SU-DHL-6 (cell line): ENCODE data around the gene MTFMT.

ENCODE experiments used
- H2AFZ ChIP-seq: fragments of 200-600 bp; sonication (generic); 2 replicates; pipeline ENCODE4 v1.6.1; 2014; ENCODE audit warnings: low read depth, mild to moderate bottlenecking, moderate library complexity, mixed read lengths, antibody characterized with exemption, low read length; ENCODE audit not compliant: severe bottlenecking
- H3F3A ChIP-seq: fragments of 200-600 bp; shearing (Covaris generic); 2 replicates; pipeline ENCODE4 v1.6.0; 2016; ENCODE audit warnings: antibody characterized with exemption, mild to moderate bottlenecking; ENCODE audit not compliant: insufficient read depth
- H3K27ac ChIP-seq: fragments of 200-600 bp; sonication (generic); 2 replicates; pipeline ENCODE4 v1.5.1; 2016; ENCODE audit warnings: low read depth, mild to moderate bottlenecking, low read length, moderate library complexity, mixed read lengths
- H3K27me3 ChIP-seq: fragments of 200-600 bp; sonication (generic), shearing (Covaris generic); 2 replicates; pipeline ENCODE4 v1.6.0; 2014; ENCODE audit warnings: mild to moderate bottlenecking, low read length
- H3K36me3 ChIP-seq: fragments of 200-600 bp; sonication (generic); 2 replicates; pipeline ENCODE4 v1.6.1; 2014; ENCODE audit warnings: mild to moderate bottlenecking, low read length, mixed read lengths
- H3K4me2 ChIP-seq: fragments of 300-600, 200-600 bp; shearing (Covaris generic), sonication (generic); 2 replicates; pipeline ENCODE4 v1.6.0; 2014; ENCODE audit warnings: low read length, low read depth, mild to moderate bottlenecking; ENCODE audit not compliant: poor library complexity, severe bottlenecking
- H3K4me3 ChIP-seq: fragments of 200-600 bp; sonication (generic); 2 replicates; pipeline ENCODE4 v1.5.1; 2014; ENCODE audit warnings: antibody characterized with exemption, low read length, mild to moderate bottlenecking, mixed read lengths; ENCODE audit not compliant: insufficient read depth, poor library complexity, severe bottlenecking
- H3K79me2 ChIP-seq: fragments of 200-600 bp; sonication (generic); 2 replicates; pipeline ENCODE4 v1.6.1; 2014; ENCODE audit warnings: mild to moderate bottlenecking, low read length, moderate library complexity; ENCODE audit not compliant: insufficient read depth
- H3K9ac ChIP-seq: fragments of 200-600 bp; sonication (generic); 2 replicates; pipeline ENCODE4 v1.7.0; 2014; ENCODE audit warnings: mild to moderate bottlenecking, low read length
- H3K9me2 ChIP-seq: fragments of 200-600 bp; sonication (generic); replicated peaks from 2 replicates; pipeline ENCODE4 v1.6.1; 2014; ENCODE audit warnings: low read length; ENCODE audit not compliant: insufficient read depth
- H3K9me3 ChIP-seq: fragments of 200-600 bp; sonication (generic); 2 replicates; pipeline ENCODE4 v1.6.1; 2014; ENCODE audit warnings: low read length, mixed read lengths; ENCODE audit not compliant: insufficient read depth
- H4K20me1 ChIP-seq: fragments of 200-600 bp; sonication (generic); 2 replicates; pipeline ENCODE4 v1.6.1; 2014; ENCODE audit warnings: low read depth, mild to moderate bottlenecking, antibody characterized with exemption, low read length, moderate library complexity, mixed read lengths
- EZH2phosphoT487 ChIP-seq: fragments of 200-600 bp; sonication (generic), shearing (Covaris generic); conservative IDR thresholded peaks from 2 replicates; pipeline ENCODE4 v1.6.1; 2018; ENCODE audit warnings: mild to moderate bottlenecking, antibody characterized with exemption, low read length, moderate library complexity, mixed read lengths
- TF ChIP-seq, protein P1 (sequence below): fragments of 200-600 bp; sonication (generic); IDR thresholded peaks from one replicate; pipeline ENCODE4 v1.5.1; 2017; ENCODE audit warnings: antibody characterized with exemption, mild to moderate bottlenecking, low read length, moderate library complexity; ENCODE audit not compliant: insufficient read depth, poor library complexity, severe bottlenecking

MTFMT gene

DNA sequence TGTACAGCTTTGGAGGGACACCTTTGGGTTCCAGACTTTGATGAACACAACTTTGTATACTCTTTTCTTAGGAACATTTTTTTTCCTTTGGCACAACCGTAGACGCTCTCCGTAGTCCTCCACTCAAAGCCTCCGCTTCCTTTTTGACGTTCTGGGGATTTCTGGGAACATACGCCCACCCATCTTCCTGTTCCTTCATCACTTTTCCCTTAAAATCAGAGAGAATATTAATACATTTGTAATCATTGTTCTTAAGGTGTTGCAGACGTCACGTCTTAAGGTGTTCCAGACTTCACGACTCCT lies 39.3 kb downstream of the MTFMT start:
- Histone ChIP-seq H4K20me1 (no peaks in the 10 kb centered on the region), H3K4me2 (peak overlapping the region; percentile 82), H3K27ac (peak overlapping the region; percentile 46), H3K36me3 (no peaks in the 10 kb centered on the region), H3F3A (peaks cover 12% of the 10 kb centered on the region), H3K79me2 (peaks cover 34% of the 10 kb centered on the region), H2AFZ (peak overlapping the region; percentile 79), H3K9me3 (no peaks in the 10 kb centered on the region), H3K9me2 (no peaks in the 10 kb centered on the region), H3K4me3 (peak overlapping the region; percentile 97), H3K27me3 (no peaks in the 10 kb centered on the region), H3K9ac (peak overlapping the region; percentile 91)
- no peak for TF ChIP-seq EZH2phosphoT487
- TF ChIP-seq, protein P1, sequence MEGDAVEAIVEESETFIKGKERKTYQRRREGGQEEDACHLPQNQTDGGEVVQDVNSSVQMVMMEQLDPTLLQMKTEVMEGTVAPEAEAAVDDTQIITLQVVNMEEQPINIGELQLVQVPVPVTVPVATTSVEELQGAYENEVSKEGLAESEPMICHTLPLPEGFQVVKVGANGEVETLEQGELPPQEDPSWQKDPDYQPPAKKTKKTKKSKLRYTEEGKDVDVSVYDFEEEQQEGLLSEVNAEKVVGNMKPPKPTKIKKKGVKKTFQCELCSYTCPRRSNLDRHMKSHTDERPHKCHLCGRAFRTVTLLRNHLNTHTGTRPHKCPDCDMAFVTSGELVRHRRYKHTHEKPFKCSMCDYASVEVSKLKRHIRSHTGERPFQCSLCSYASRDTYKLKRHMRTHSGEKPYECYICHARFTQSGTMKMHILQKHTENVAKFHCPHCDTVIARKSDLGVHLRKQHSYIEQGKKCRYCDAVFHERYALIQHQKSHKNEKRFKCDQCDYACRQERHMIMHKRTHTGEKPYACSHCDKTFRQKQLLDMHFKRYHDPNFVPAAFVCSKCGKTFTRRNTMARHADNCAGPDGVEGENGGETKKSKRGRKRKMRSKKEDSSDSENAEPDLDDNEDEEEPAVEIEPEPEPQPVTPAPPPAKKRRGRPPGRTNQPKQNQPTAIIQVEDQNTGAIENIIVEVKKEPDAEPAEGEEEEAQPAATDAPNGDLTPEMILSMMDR: no peak

DNA sequence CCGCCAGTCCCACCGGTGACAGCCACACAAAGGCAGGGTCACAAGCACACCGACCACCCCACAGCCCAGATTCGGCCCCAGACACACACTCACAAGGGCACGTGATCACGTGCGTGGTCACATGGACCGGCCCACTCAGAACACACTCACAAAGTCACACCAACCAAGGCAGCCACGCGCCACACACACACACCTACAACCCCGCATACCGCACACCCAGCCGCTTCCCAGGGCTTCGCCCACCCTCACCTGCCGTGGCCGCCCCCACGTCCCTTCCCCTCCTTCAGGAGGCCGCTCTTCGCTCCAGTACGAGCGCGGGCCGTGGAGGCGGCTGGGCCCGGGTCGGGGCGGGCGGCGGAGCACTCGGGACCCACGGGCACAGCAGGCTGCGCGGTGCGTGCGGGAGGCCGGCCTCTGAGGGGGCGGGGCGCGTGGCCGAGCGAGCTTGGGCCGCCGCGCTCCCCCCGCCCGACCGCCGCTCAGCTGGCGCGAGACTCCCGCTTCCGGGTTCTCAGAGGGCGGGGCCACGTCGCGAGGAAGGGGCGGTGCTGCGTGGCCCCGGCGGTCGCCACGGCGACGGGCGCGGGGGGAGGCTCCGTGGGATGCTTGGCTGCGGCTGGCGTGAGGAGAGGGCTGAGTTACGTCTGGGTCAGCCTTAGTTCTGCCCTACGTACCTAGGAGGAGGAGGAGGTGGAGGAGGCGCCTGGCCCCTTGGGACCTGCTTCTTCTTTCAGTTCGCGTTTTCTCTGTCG lies 39.8 kb downstream of the MTFMT start, which contains the start of gene SPG21:
Gene SPG21, minus strand, starts transcription at position 499 of the 752 bp plus-strand sequence. CDS start 6,345 bp downstream, outside the sequence.
- no peaks in the 10 kb centered on the region for H4K20me1 ChIP-seq
- H3K9ac ChIP-seq: peak within 1 kb of the TSS; percentile 91
- H3K36me3 ChIP-seq: no peaks in the 10 kb centered on the region
- H3K9me2 ChIP-seq: no peaks in the 10 kb centered on the region
- H3F3A ChIP-seq: peaks cover 12% of the 10 kb centered on the region
- H3K27me3 ChIP-seq: no peaks in the 10 kb centered on the region
- H3K9me3 ChIP-seq: no peaks in the 10 kb centered on the region
- peaks cover 38% of the 10 kb centered on the region for H3K79me2 ChIP-seq
- peak within 1 kb of the TSS; percentile 97 for H3K4me3 ChIP-seq
- H2AFZ ChIP-seq: peak within 1 kb of the TSS; percentile 91
- peak within 1 kb of the TSS; percentile 70 for H3K27ac ChIP-seq
- peak within 1 kb of the TSS; percentile 82 for H3K4me2 ChIP-seq
- TF ChIP-seq, protein P1: no peak
- TF ChIP-seq EZH2phosphoT487: no peak

DNA sequence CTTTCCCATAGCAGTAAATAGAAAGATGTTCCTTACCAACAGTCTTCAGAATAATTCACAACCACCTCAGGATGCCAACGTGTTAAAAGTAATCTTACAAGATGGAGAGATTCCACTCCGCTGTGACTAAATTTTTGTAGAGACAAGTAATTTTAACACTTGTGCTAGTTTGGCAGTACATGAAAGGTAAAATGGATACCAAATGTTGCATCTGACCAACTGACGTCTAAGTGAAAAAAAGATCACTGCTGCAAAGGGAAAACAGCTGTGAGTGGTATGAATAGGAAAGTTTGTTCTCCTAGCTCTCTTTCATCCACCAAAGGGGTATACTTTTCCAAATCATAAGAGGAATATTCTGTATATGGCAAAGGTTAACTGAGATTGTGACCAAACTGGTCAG lies 42.3 kb downstream of the MTFMT start:
- H3K79me2 ChIP-seq: peaks cover 46% of the 10 kb centered on the region
- no peaks in the 10 kb centered on the region for H3K9me2 ChIP-seq
- H3K9me3 ChIP-seq: no peaks in the 10 kb centered on the region
- no peak overlapping the region for H3K27ac ChIP-seq
- H3K4me3 ChIP-seq: no peak overlapping the region
- H3F3A ChIP-seq: peaks cover 12% of the 10 kb centered on the region
- no peaks in the 10 kb centered on the region for H3K36me3 ChIP-seq
- TF ChIP-seq, protein P1: no peak
- TF ChIP-seq EZH2phosphoT487: no peak
- H2AFZ ChIP-seq: no peak overlapping the region
- H3K9ac ChIP-seq: no peak overlapping the region
- H3K27me3 ChIP-seq: no peaks in the 10 kb centered on the region
- H3K4me2 ChIP-seq: peak overlapping the region; percentile 19
- H4K20me1 ChIP-seq: no peaks in the 10 kb centered on the region
